GM12865 (cell line): Measurements from ENCODE around the gene NUDT16.
"Not testable (repeated sequence)": the region's sequence is repeated elsewhere in the genome, so short reads cannot be mapped to it uniquely, and the experiment has no call there.

Experiments used
- DNase-seq: peaks from one replicate; pipeline ENCODE4 v3.0.0; 2010; ENCODE audit warnings: low read depth
- H3K4me3 ChIP-seq: 2 replicates; pipeline ENCODE4 v1.5.1; 2011; ENCODE audit warnings: mild to moderate bottlenecking, low read depth, low read length, control low read depth
- CTCF ChIP-seq: IDR thresholded peaks from 2 replicates; pipeline ENCODE4 v1.5.1; 2011; ENCODE audit warnings: low read length, control low read depth, low read depth, inconsistent platforms; ENCODE audit not compliant: insufficient read depth; ENCODE audit errors: missing control alignments

NUDT16 gene

GRCh38 chr3:131353016-131353877 lies 28.3 kb upstream of the NUDT16 start:
- no peak for TF ChIP-seq CTCF
- no peak for DNase-seq
- no peak overlapping the region for H3K4me3 ChIP-seq

- DNase-seq, result no peak
- no peak for TF ChIP-seq CTCF
- no peak overlapping the region for H3K4me3 ChIP-seq
Observed at GRCh38 chr3:131353986-131354385, 27.6 kb upstream of the NUDT16 start.

GRCh38 chr3:131356006-131356595 lies 25.5 kb upstream of the NUDT16 start:
- no peak for TF ChIP-seq CTCF
- DNase-seq, result no peak
- no peak overlapping the region for H3K4me3 ChIP-seq

GRCh38 chr3:131357275-131357674 lies 24.3 kb upstream of the NUDT16 start:
- H3K4me3 ChIP-seq, result no peak overlapping the region
- no peak for DNase-seq
- TF ChIP-seq CTCF, result no peak

GRCh38 chr3:131360191-131360755 lies 21.3 kb upstream of the NUDT16 start:
- no peak for DNase-seq
- TF ChIP-seq CTCF, result no peak
- no peak overlapping the region for H3K4me3 ChIP-seq

- not testable (repeated sequence) for DNase-seq, H3K4me3 ChIP-seq
Observed at GRCh38 chr3:131361066-131361463, 20.5 kb upstream of the NUDT16 start.

- DNase-seq, result no peak
- no peak for TF ChIP-seq CTCF
- no peak overlapping the region for H3K4me3 ChIP-seq
Observed at GRCh38 chr3:131361464-131362421, 19.8 kb upstream of the NUDT16 start.
